ENCODE measurements around the gene CAVIN1.
"Not testable (repeated sequence)": the region's sequence is repeated elsewhere in the genome, so short reads cannot be mapped to it uniquely, and the experiment has no call there.

CAVIN1 gene

DNA sequence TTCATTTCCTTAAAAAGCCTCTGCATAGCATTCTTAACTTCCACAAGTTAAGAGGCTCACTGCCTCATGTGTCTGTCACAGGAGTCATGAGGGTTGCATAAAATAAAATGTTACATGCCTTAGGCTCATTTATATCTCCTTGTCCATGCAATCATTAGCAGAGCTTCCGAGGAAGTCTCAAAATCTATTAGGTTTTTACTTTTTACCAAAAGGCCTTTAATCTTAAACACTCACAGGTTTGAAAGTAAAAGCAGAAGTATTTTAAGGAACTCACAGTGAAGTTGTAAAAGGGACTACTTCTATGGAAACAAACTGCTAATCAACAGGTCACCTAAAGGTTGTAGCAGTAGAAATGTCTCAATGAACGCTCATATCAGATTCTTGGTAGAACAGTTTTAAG is 30.4 kb upstream of the CAVIN1 start:
- no peak for ATAC-seq (ENCODE audit: insufficient read depth, low read depth)
- no peak overlapping the region for H2AFZ ChIP-seq (ENCODE audit: low read depth, low read length)
- no peak overlapping the region for H3K9ac ChIP-seq (ENCODE audit: low read depth, low read length)
- no peak overlapping the region for H3K27ac ChIP-seq (ENCODE audit: low read length)
- H3K4me3 ChIP-seq (ENCODE audit: low read depth in 1 of 2, low read length in 2 of 2): no peak overlapping the region
- H3K9me3 ChIP-seq (ENCODE audit: insufficient read depth, low read length, severe bottlenecking): no peaks in the 10 kb centered on the region
- no peak overlapping the region for H3K4me2 ChIP-seq (ENCODE audit: insufficient read depth, low read length)
- TF ChIP-seq, protein P1, sequence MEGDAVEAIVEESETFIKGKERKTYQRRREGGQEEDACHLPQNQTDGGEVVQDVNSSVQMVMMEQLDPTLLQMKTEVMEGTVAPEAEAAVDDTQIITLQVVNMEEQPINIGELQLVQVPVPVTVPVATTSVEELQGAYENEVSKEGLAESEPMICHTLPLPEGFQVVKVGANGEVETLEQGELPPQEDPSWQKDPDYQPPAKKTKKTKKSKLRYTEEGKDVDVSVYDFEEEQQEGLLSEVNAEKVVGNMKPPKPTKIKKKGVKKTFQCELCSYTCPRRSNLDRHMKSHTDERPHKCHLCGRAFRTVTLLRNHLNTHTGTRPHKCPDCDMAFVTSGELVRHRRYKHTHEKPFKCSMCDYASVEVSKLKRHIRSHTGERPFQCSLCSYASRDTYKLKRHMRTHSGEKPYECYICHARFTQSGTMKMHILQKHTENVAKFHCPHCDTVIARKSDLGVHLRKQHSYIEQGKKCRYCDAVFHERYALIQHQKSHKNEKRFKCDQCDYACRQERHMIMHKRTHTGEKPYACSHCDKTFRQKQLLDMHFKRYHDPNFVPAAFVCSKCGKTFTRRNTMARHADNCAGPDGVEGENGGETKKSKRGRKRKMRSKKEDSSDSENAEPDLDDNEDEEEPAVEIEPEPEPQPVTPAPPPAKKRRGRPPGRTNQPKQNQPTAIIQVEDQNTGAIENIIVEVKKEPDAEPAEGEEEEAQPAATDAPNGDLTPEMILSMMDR (IDR thresholded peaks at IDR 0.05; ENCODE audit: borderline replicate concordance, extremely low read depth, low read length, poor library complexity, severe bottlenecking): no peak
- no peak for TF ChIP-seq EZH2 (IDR thresholded peaks at IDR 0.05; ENCODE audit: borderline replicate concordance, low read depth, low read length, severe bottlenecking)
- H3K79me2 ChIP-seq (ENCODE audit: insufficient read depth, low read length): no peaks in the 10 kb centered on the region
- no peak for DNase-seq
- H3K36me3 ChIP-seq (ENCODE audit: insufficient read depth, low read length): no peaks in the 10 kb centered on the region
- peaks cover 7% of the 10 kb centered on the region; the same call in 1 of the 2 replicates for H4K20me1 ChIP-seq (ENCODE audit: insufficient read depth, low read length)
- H3K27me3 ChIP-seq (ENCODE audit: insufficient read depth, low read length, poor library complexity): no peaks in the 10 kb centered on the region
- peaks cover 27% of the 10 kb centered on the region for H3K4me1 ChIP-seq (ENCODE audit: insufficient read depth, low read length)

DNA sequence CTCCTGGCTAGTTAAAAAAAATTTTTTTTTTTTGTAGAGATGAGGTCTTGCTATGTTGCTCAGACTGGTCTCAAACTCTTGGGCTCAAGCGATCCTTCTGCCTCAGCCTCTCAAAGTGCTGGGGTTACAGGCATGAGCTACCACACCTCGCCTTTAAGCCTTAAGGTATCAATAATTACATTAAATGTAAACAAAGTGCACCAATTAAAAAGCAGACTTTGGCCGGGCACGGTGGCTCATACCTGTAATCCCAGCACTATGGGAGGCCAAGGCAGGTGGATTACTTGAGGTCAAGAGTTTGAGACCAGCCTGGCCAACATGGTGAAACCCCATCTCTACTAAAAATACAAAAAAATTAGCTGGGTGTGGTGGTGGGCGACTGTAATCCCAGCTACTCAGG is 28.2 kb upstream of the CAVIN1 start:
- H3K36me3 ChIP-seq (ENCODE audit: insufficient read depth, low read length); H3K4me1 ChIP-seq (ENCODE audit: insufficient read depth, low read length); H3K27me3 ChIP-seq (ENCODE audit: insufficient read depth, low read length, poor library complexity); H3K27ac ChIP-seq (ENCODE audit: low read length); H3K79me2 ChIP-seq (ENCODE audit: insufficient read depth, low read length); H3K9ac ChIP-seq (ENCODE audit: low read depth, low read length); H3K4me2 ChIP-seq (ENCODE audit: insufficient read depth, low read length); H3K4me3 ChIP-seq (ENCODE audit: low read depth in 1 of 2, low read length in 2 of 2); H2AFZ ChIP-seq (ENCODE audit: low read depth, low read length); ATAC-seq (ENCODE audit: insufficient read depth, low read depth); DNase-seq; H4K20me1 ChIP-seq (ENCODE audit: insufficient read depth, low read length); H3K9me3 ChIP-seq (ENCODE audit: insufficient read depth, low read length, severe bottlenecking): not testable (repeated sequence)

DNA sequence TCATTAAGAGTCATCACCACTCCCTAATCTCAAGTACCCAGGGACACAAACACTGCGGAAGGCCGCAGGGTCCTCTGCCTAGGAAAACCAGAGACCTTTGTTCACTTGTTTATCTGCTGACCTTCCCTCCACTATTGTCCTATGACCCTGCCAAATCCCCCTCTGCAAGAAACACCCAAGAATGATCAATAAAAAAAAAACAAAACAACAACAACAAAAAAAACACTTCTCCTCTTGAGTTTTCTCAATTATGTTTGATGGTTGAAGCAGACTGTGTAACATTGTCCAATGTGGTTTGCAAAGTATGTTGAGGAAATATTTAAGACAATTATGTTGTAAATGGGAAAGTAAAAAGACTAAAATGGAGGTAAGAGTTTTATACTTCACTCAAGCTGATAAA is 26.8 kb upstream of the CAVIN1 start:
- not testable (repeated sequence) for H3K4me3 ChIP-seq (ENCODE audit: low read depth in 1 of 2, low read length in 2 of 2); H3K4me2 ChIP-seq (ENCODE audit: insufficient read depth, low read length); H3K4me1 ChIP-seq (ENCODE audit: insufficient read depth, low read length); H3K9me3 ChIP-seq (ENCODE audit: insufficient read depth, low read length, severe bottlenecking); H3K27ac ChIP-seq (ENCODE audit: low read length); ATAC-seq (ENCODE audit: insufficient read depth, low read depth); H3K79me2 ChIP-seq (ENCODE audit: insufficient read depth, low read length); H2AFZ ChIP-seq (ENCODE audit: low read depth, low read length); H4K20me1 ChIP-seq (ENCODE audit: insufficient read depth, low read length); H3K9ac ChIP-seq (ENCODE audit: low read depth, low read length); H3K36me3 ChIP-seq (ENCODE audit: insufficient read depth, low read length); H3K27me3 ChIP-seq (ENCODE audit: insufficient read depth, low read length, poor library complexity); DNase-seq

DNA sequence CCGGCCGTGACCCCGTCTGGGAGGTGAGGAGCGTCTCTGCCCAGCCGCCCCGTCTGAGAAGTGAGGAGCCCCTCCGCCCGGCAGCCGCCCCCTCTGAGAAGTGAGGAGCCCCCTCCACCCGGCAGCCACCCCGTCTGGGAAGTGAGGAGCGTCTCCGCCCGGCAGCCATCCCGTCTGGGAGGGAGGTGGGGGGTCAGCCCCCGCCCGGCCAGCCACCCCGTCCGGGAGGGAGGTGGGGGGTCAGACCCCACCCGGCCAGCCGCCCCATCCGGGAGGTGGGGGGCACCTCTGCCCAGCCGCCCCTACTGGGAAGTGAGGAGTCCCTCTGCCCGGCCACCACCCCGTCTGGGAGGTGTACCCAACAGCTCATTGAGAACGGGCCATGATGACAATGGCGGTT is 26.1 kb upstream of the CAVIN1 start:
- not testable (repeated sequence) for ATAC-seq (ENCODE audit: insufficient read depth, low read depth); H2AFZ ChIP-seq (ENCODE audit: low read depth, low read length); H3K4me3 ChIP-seq (ENCODE audit: low read depth in 1 of 2, low read length in 2 of 2); H3K36me3 ChIP-seq (ENCODE audit: insufficient read depth, low read length); H3K27me3 ChIP-seq (ENCODE audit: insufficient read depth, low read length, poor library complexity); H3K79me2 ChIP-seq (ENCODE audit: insufficient read depth, low read length); H3K4me1 ChIP-seq (ENCODE audit: insufficient read depth, low read length); H3K9ac ChIP-seq (ENCODE audit: low read depth, low read length); H3K4me2 ChIP-seq (ENCODE audit: insufficient read depth, low read length); H3K27ac ChIP-seq (ENCODE audit: low read length); DNase-seq; H3K9me3 ChIP-seq (ENCODE audit: insufficient read depth, low read length, severe bottlenecking); H4K20me1 ChIP-seq (ENCODE audit: insufficient read depth, low read length)

DNA sequence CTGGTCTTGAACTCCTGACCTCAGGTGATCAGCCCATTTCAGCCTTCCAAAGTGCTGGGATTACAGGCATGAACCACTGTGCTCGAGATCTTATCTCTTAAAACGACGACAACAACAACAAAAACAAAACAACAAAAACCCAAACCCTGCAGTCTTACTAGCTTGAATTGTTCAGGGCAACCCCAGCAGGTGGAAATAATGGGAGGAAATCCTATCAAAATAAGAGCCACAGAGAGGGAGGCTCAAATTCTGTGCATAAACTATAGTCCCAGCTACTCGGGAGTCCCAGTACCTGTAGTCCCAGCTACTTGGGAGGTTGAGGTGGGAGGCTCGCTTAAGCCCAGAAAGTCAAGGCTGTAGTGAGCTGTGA is 19.1 kb upstream of the CAVIN1 start:
- no peak overlapping the region for H3K27ac ChIP-seq (ENCODE audit: low read length)
- DNase-seq: no peak
- no peaks in the 10 kb centered on the region for H3K79me2 ChIP-seq (ENCODE audit: insufficient read depth, low read length)

More for the DNA sequence above, 19.1 kb upstream of the CAVIN1 start:
- no peaks in the 10 kb centered on the region for H3K36me3 ChIP-seq (ENCODE audit: insufficient read depth, low read length)
- no peaks in the 10 kb centered on the region for H3K9me3 ChIP-seq (ENCODE audit: insufficient read depth, low read length, severe bottlenecking)
- H3K4me2 ChIP-seq (ENCODE audit: insufficient read depth, low read length): no peak overlapping the region
- TF ChIP-seq EZH2 (IDR thresholded peaks at IDR 0.05; ENCODE audit: borderline replicate concordance, low read depth, low read length, severe bottlenecking): no peak
- TF ChIP-seq, protein P1 (IDR thresholded peaks at IDR 0.05; ENCODE audit: borderline replicate concordance, extremely low read depth, low read length, poor library complexity, severe bottlenecking): no peak
- no peak overlapping the region for H2AFZ ChIP-seq (ENCODE audit: low read depth, low read length)
- ATAC-seq (ENCODE audit: insufficient read depth, low read depth): no peak
- H3K4me3 ChIP-seq (ENCODE audit: low read depth in 1 of 2, low read length in 2 of 2): no peak overlapping the region
- H4K20me1 ChIP-seq (ENCODE audit: insufficient read depth, low read length): no peaks in the 10 kb centered on the region
- no peak overlapping the region for H3K9ac ChIP-seq (ENCODE audit: low read depth, low read length)
- peaks cover 4% of the 10 kb centered on the region for H3K27me3 ChIP-seq (ENCODE audit: insufficient read depth, low read length, poor library complexity)
- no peaks in the 10 kb centered on the region for H3K4me1 ChIP-seq (ENCODE audit: insufficient read depth, low read length)

All from DND-41 (cell line).